Activated gamma-delta T cell (primary cell): Measurements from ENCODE around the gene KAZN.

Experiments
- DNase-seq: peaks from one replicate; lab custom pipeline; 2025; lab: John Stamatoyannopoulos, UW

KAZN gene

GRCh38 chr1:14614341-14614740, 15.9 kb downstream of the KAZN start:
- no peak for DNase-seq

- DNase-seq: no peak
Measured at GRCh38 chr1:14615549-14616218, 17.2 kb downstream of the KAZN start.

- no peak for DNase-seq
Measured at GRCh38 chr1:14616632-14617396, 18.3 kb downstream of the KAZN start.

DNA sequence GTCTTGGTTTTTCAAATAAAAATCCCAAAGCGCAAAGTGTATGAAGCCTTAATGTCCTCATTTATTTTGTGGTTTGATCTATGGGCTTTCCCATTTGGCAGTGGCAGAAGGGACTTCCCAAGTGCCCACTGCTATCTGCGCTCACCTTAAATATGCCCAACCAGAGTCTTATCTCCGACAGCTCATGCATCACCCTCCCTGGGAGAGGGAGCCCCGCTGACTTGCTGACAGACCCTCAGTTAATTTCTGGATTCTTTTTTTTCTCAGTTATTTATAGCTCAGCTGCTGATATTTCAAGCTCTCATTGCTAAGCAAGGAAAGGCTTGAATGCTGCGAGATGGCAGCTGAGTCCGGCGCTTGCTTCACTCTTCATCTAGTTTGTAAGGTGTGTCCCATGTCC, 19.3 kb downstream of the KAZN start:
- DNase-seq: no peak

- DNase-seq: no peak
Measured at GRCh38 chr1:14620941-14621340, 22.5 kb downstream of the KAZN start.

GRCh38 chr1:14623090-14623489, 24.6 kb downstream of the KAZN start:
- no peak for DNase-seq

- DNase-seq: no peak
Measured at GRCh38 chr1:14624941-14625340, 26.5 kb downstream of the KAZN start.

GRCh38 chr1:14625572-14625971, 27.1 kb downstream of the KAZN start:
- no peak for DNase-seq

- DNase-seq: no peak
Measured at GRCh38 chr1:14625996-14626395, 27.5 kb downstream of the KAZN start.

GRCh38 chr1:14626869-14627607, 28.6 kb downstream of the KAZN start:
- no peak for DNase-seq

- DNase-seq: no peak
Measured at GRCh38 chr1:14627608-14628489, 29.4 kb downstream of the KAZN start.

- DNase-seq: no peak
Measured at GRCh38 chr1:14629363-14630014, 31.0 kb downstream of the KAZN start.

DNA sequence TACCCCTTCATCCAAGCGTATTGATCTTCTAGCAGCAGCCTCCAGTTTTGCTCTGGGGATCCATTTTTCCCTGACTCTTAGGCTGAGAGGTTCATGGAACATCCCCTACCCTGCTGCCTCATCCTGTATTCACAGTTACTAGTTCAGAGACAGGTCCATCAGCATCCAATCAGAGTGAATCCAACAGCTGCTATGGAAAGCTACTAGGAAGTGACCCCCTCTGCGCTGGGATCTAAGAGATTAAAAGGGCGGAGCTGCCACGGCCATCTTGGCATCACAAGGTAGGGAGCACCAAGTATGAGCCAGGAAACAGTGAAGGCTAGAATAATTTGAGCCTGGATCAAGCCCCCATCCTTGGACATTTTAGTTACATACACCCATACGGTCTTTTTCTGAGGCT, 32.5 kb downstream of the KAZN start:
- DNase-seq: no peak

DNA sequence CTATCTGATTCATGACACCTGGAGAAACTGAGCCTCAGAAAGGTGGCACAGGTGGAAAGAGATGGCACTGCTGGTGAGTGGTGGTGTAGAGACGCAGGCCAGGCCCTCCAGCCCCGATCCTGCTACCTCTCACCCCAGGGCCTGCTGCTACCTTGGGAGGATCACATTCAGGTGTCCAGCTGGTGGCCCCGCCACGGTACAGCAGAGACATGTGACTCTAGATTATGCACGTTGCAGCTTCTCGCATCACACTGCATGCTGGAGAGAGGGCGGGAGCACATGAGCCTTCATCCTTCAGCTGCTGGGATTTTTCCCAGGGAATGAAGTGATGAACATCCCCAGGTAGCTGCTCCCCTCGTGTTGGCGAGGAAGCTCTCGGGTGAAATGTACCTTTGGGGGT, 32.9 kb downstream of the KAZN start:
- DNase-seq: no peak

- no peak for DNase-seq
Measured at GRCh38 chr1:14634486-14634885, 36.0 kb downstream of the KAZN start.

- no peak for DNase-seq
Measured at GRCh38 chr1:14635421-14635820, 36.9 kb downstream of the KAZN start.

- no peak for DNase-seq
Measured at GRCh38 chr1:14636897-14637632, 38.6 kb downstream of the KAZN start.

DNA sequence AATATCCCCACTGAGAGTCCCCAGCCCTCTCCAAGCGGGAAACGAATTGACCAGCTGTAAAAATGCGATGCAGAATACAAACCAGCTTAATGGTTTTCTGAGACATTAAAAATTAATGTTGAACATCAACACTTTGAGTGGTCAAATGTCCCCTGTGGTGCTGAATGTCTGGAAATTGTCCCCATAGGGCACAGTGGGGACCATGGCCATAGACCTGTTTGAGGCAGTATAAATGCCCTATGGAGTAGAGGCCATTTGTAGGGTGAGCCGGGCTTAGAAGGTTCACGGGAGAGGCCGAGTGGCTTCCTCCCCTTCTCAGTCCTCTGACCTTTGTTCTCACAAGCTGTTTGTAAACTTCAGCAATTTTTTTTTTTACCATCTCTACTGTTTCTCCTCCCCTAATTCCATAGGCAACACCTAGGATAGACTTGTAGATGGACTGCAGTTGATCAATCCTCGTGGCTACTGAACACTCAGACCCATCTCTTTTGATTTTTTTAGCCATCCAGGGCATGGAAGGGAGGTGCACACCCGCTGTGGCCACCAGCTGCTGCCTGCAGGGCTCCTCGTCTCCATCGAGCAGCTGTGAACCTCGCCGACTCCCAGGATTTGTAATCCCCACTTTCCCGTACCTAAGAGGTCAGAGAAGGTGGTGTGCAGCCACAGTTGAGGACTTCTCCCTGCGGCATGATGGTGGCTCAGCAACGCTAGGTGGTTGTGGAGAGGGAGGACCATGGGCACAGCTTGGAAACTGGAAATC, 41.0 kb downstream of the KAZN start:
- no peak for DNase-seq

DNA sequence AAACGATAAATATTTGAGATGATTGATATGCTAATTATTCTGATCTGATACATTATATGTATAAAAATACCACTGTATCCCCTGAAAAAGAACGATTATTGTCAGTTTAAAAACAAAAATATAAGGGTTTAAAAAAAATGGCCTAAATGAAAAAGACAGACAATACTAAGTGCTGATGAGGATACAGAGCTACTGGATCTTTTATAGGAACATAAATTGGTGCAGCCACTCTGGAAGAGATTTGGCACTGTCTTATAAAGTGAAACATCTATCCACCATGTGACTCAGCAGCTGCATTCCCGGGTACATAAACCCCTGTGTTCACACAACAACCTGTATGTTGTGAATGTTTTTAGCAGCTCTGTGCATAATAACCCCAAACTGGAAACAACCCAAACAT, 44.2 kb downstream of the KAZN start:
- no peak for DNase-seq

DNA sequence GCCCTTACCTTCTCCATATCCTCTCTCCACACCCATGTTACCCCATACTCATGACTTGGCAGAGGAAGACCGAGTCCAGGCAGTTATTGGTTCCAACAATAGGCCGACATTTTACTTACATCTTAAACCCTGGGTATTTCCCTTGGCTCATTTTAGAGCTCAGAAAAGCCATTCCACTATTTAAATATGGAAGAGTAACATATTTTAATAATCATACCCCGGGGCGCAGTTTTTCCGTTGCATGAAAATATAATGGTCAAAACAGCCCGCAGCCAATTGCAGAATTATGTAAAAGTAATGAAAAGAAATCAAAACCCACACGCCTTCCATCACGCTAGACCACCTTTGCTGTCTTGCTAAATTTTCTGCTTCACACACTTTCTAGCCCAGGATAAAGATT, 48.5 kb downstream of the KAZN start:
- no peak for DNase-seq
